ENCODE data around the gene SP140. TPM values are rescaled to one million over a fixed set of nuclear protein-coding genes. Genes with fewer than 3 reads are reported as not detected.

SP140 gene
- total RNA-seq, 1 experiment from 2014 or later = 1.1 TPM

- CTCF ChIA-PET = no interaction called here
- DNase-seq (ENCODE audit: low read depth, low spot score) (no peak), ATAC-seq (no peak)
- in situ Hi-C loops (cut with HindIII; ENCODE audit: low pct_unique_long_range_greater_than_20kb, low sequenced_read_pairs) = no loop called here
- Histone ChIP-seq H3K27ac (ENCODE audit: low read length) (no peak overlapping the region), H3K4me1 (ENCODE audit: control insufficient read depth, insufficient read depth, low read length) (no peaks in the 10 kb centered on the region), H3K9me3 (ENCODE audit: control insufficient read depth, insufficient read depth, low read depth, low read length) (peaks cover 4% of the 10 kb centered on the region; the same call in 1 of the 2 replicates), H3K36me3 (ENCODE audit: control insufficient read depth, insufficient read depth, low read length) (no peaks in the 10 kb centered on the region), H3K4me3 (ENCODE audit: low read depth in 2 of 2, low read length in 2 of 2) (no peak overlapping the region), H3K27me3 (ENCODE audit: control insufficient read depth, insufficient read depth, low read length) (peaks cover 4% of the 10 kb centered on the region; the same call in 1 of the 2 replicates)
- TF ChIP-seq CTCF (IDR thresholded peaks at IDR 0.05) = no peak
- no peak for TF ChIP-seq TCF7L2 (IDR thresholded peaks at IDR 0.05; ENCODE audit: low read depth, low read length)
- no peak for TF ChIP-seq POLR2AphosphoS5 (IDR thresholded peaks at IDR 0.05; ENCODE audit: low read depth, low read length)
- no peak for TF ChIP-seq REST (IDR thresholded peaks at IDR 0.05; ENCODE audit: insufficient read depth in 1 of 2, low read depth in 2 of 2, low read length in 1 of 2)
- no peak for TF ChIP-seq SIN3A (IDR thresholded peaks at IDR 0.05; ENCODE audit: borderline replicate concordance, insufficient read depth, low read depth, low read length)
- POLR2A ChIA-PET = no interaction called here
- no TSS peak for BruUV-seq (replicated peaks)
- intact Hi-C loops (cut with micrococcal nuclease; ENCODE audit: unreplicated experiment) = no loop called here
Observed at GRCh38 chr2:230234122-230234722, 8.7 kb downstream of the SP140 start.

- TF ChIP-seq CTCF (IDR thresholded peaks at IDR 0.05) (no peak), REST (IDR thresholded peaks at IDR 0.05; ENCODE audit: insufficient read depth in 1 of 2, low read depth in 2 of 2, low read length in 1 of 2) (no peak), TCF7L2 (IDR thresholded peaks at IDR 0.05; ENCODE audit: low read depth, low read length) (no peak), SIN3A (IDR thresholded peaks at IDR 0.05; ENCODE audit: borderline replicate concordance, insufficient read depth, low read depth, low read length) (no peak), POLR2AphosphoS5 (IDR thresholded peaks at IDR 0.05; ENCODE audit: low read depth, low read length) (no peak)
- ATAC-seq (no peak), DNase-seq (ENCODE audit: low read depth, low spot score) (no peak)
- CTCF ChIA-PET = no interaction called here
- Histone ChIP-seq H3K27me3 (ENCODE audit: control insufficient read depth, insufficient read depth, low read length) (peaks cover 4% of the 10 kb centered on the region; the same call in 1 of the 2 replicates), H3K36me3 (ENCODE audit: control insufficient read depth, insufficient read depth, low read length) (no peaks in the 10 kb centered on the region), H3K4me1 (ENCODE audit: control insufficient read depth, insufficient read depth, low read length) (no peaks in the 10 kb centered on the region), H3K4me3 (ENCODE audit: low read depth in 2 of 2, low read length in 2 of 2) (no peak overlapping the region), H3K27ac (ENCODE audit: low read length) (no peak overlapping the region), H3K9me3 (ENCODE audit: control insufficient read depth, insufficient read depth, low read depth, low read length) (peaks cover 4% of the 10 kb centered on the region; the same call in 1 of the 2 replicates)
- BruUV-seq (replicated peaks) = no TSS peak
- intact Hi-C loops (cut with micrococcal nuclease; ENCODE audit: unreplicated experiment) (no loop called here), in situ Hi-C loops (cut with HindIII; ENCODE audit: low pct_unique_long_range_greater_than_20kb, low sequenced_read_pairs) (no loop called here)
- POLR2A ChIA-PET = no interaction called here
Observed at GRCh38 chr2:230234845-230235244, 9.3 kb downstream of the SP140 start.
